K562 (cell line): ENCODE measurements around the gene PPARD. TPM values are rescaled to one million over a fixed set of nuclear protein-coding genes. Genes with fewer than 3 reads are reported as not detected.

ENCODE experiments used
- ARID1B ChIP-seq: fragments of 450-650 bp; IDR thresholded peaks from 2 replicates; pipeline ENCODE4 v1.6.1; 2016; ENCODE audit warnings: antibody characterized with exemption, mild to moderate bottlenecking, inconsistent platforms
- BHLHE40 ChIP-seq: IDR thresholded peaks from 2 replicates; pipeline ENCODE4 v1.6.1; 2011; ENCODE audit warnings: low read length, improper control_type of control experiment
- CREB3L1 ChIP-seq: fragments of 450-650 bp; IDR thresholded peaks from 2 replicates; pipeline ENCODE4 v1.6.1; 2014; ENCODE audit warnings: low read depth, mild to moderate bottlenecking, moderate library complexity, borderline replicate concordance
- CREBBP ChIP-seq: IDR thresholded peaks from one replicate; pipeline ENCODE4 v1.6.1; 2012; ENCODE audit warnings: low read depth, mild to moderate bottlenecking, control low read depth, inconsistent platforms, low read length
- MCM2 ChIP-seq: fragments of 450-650 bp; IDR thresholded peaks from 2 replicates; pipeline ENCODE4 v1.6.1; 2017; ENCODE audit warnings: low read depth, mild to moderate bottlenecking
- RAD21 ChIP-seq, 2 experiments: fragments of 250-450 bp in 1 of 2; fragments of 450-650 bp in 1 of 2; sonication (Bioruptor Pico) in 1 of 2; formaldehyde crosslinking in 1 of 2; IDR thresholded peaks in 1 of 2; conservative IDR thresholded peaks in 1 of 2; 2 replicates each; pipeline versions ENCODE4 v1.4.0 to v1.8.0; 2020 to 2022; ENCODE audit warnings: mild to moderate bottlenecking in 2 of 2, moderate library complexity in 1 of 2
- RBM25 ChIP-seq: fragments of 200-400 bp; formaldehyde crosslinking; IDR thresholded peaks from 2 replicates; pipeline ENCODE4 v1.6.1; 2018; ENCODE audit warnings: low read length, low read depth, moderate library complexity; ENCODE audit not compliant: severe bottlenecking
- TFE3 ChIP-seq: fragments of 450-650 bp; formaldehyde crosslinking; IDR thresholded peaks from 2 replicates; pipeline ENCODE4 v1.4.0; 2020; ENCODE audit warnings: mild to moderate bottlenecking, mixed read lengths
- polyA plus RNA-seq, 8 experiments: library from polyadenylated mRNA; depleted of rRNA in 4 of 8; stranded (reverse) in 5 of 8; unstranded in 3 of 8; fragments of >200 nt; fragmentation: Nextera tagmentation in 2 of 8; fragmentation: Illumina TruSeq in 1 of 8; extraction: Ambion mirVana in 2 of 8; extraction: Trizol in 1 of 8; gene quantifications; 2 replicates each; pipeline versions ENCODE4 v1.2.1 to v1.2.3, GENCODE V29; 2011 to 2014; ENCODE audit warnings: inconsistent platforms in 1 of 8, missing spikeins in 1 of 8
- total RNA-seq, 7 experiments: library from RNA; depleted of rRNA in 6 of 7; stranded (reverse); fragments of >200 nt in 6 of 7; fragmentation: Illumina TruSeq in 2 of 7; extraction: Trizol in 2 of 7; gene quantifications; 2 replicates each; pipeline versions ENCODE4 v1.2.1 to v1.2.3, GENCODE V29; 2011 to 2021; ENCODE audit warnings: low replicate concordance in 1 of 7
- TF ChIP-seq, protein P1 (sequence below): fragments of 200-800 bp; sonication (Bioruptor generic); IDR thresholded peaks from 2 replicates; pipeline ENCODE4 v1.6.1; 2016; ENCODE audit warnings: missing genetic modification characterization, missing compliant biosample characterization
- TF ChIP-seq, protein P2 (sequence below): sonication (generic); formaldehyde crosslinking; IDR thresholded peaks from 2 replicates; pipeline ENCODE4 v1.9.0; 2022; ENCODE audit warnings: mild to moderate bottlenecking, missing genetic modification reagents

PPARD gene
- total and polyA plus RNA-seq, 9 of the 15 experiments (the other 6 are each of a cell fraction or from before 2014, with no cell fraction given): 0.14 to 13.2 (median 3.8) TPM

DNA sequence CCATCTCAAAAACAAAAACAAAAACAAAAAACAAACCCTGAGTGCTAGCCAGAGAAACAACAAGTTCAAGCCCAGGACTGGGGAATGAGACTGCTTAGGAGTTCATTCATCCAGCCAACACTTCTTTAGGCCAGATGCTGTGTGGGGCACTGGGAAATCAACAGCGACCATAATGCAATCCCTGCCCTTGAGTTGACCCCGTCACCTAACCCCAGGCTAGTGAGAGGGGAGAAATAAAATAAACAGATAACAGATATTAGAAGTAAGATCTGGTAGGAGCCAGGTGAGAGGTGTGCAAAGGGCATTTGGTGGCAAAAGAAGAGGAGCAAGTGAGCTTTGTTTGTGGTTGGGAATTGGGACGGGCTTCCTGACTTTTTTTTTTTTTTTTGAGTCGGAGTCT is 120.9 kb downstream of the PPARD start (continued):
- TF ChIP-seq, protein P1, sequence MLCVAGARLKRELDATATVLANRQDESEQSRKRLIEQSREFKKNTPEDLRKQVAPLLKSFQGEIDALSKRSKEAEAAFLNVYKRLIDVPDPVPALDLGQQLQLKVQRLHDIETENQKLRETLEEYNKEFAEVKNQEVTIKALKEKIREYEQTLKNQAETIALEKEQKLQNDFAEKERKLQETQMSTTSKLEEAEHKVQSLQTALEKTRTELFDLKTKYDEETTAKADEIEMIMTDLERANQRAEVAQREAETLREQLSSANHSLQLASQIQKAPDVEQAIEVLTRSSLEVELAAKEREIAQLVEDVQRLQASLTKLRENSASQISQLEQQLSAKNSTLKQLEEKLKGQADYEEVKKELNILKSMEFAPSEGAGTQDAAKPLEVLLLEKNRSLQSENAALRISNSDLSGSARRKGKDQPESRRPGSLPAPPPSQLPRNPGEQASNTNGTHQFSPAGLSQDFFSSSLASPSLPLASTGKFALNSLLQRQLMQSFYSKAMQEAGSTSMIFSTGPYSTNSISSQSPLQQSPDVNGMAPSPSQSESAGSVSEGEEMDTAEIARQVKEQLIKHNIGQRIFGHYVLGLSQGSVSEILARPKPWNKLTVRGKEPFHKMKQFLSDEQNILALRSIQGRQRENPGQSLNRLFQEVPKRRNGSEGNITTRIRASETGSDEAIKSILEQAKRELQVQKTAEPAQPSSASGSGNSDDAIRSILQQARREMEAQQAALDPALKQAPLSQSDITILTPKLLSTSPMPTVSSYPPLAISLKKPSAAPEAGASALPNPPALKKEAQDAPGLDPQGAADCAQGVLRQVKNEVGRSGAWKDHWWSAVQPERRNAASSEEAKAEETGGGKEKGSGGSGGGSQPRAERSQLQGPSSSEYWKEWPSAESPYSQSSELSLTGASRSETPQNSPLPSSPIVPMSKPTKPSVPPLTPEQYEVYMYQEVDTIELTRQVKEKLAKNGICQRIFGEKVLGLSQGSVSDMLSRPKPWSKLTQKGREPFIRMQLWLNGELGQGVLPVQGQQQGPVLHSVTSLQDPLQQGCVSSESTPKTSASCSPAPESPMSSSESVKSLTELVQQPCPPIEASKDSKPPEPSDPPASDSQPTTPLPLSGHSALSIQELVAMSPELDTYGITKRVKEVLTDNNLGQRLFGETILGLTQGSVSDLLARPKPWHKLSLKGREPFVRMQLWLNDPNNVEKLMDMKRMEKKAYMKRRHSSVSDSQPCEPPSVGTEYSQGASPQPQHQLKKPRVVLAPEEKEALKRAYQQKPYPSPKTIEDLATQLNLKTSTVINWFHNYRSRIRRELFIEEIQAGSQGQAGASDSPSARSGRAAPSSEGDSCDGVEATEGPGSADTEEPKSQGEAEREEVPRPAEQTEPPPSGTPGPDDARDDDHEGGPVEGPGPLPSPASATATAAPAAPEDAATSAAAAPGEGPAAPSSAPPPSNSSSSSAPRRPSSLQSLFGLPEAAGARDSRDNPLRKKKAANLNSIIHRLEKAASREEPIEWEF (CRISPR knock-in tag): no peak
- TF ChIP-seq RBM25: no peak
- TF ChIP-seq MCM2: no peak
- TF ChIP-seq ARID1B: no peak
- no peak for TF ChIP-seq TFE3
- TF ChIP-seq, protein P2, sequence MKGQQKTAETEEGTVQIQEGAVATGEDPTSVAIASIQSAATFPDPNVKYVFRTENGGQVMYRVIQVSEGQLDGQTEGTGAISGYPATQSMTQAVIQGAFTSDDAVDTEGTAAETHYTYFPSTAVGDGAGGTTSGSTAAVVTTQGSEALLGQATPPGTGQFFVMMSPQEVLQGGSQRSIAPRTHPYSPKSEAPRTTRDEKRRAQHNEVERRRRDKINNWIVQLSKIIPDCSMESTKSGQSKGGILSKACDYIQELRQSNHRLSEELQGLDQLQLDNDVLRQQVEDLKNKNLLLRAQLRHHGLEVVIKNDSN (CRISPR knock-in tag): no peak
- no peak for TF ChIP-seq CREBBP
- TF ChIP-seq BHLHE40: no peak
- no peak for TF ChIP-seq RAD21 (CRISPR knock-in tag; conservative IDR thresholded peaks at IDR 0.05 in 1 of 2, IDR thresholded peaks at IDR 0.05 in 1 of 2)
- no peak for TF ChIP-seq CREB3L1
- TF ChIP-seq, all 486 proteins: peak for 0
